ENCODE results near the gene SPAG17.
A peak's percentile ranks its signal among the peaks of the same experiment; 100 is the strongest.

Gene SPAG17

DNA sequence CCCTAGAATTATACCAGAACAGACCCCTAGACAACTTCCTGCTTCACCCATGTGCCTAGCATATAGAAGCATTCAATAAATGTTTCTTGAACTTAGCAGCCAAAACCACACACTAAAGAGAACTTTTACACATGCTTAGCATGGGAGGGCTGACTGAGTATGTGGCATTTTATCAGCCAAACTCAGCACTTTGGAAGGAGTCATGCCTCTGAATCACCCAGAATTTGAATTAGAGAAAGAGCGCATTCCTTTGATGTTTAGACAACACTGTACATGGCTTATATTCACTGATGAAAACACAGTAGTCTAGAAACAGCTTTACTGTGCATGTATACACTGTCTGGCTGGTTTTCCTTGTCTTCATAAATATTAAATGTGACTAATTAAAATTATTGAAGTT, 26.1 kb downstream of the SPAG17 start:
- TF ChIP-seq EGR1 (IDR thresholded peaks at IDR 0.05): no peak
- TF ChIP-seq ZBTB7A (IDR thresholded peaks at IDR 0.05; ENCODE audit: low read depth): no peak
- no peak for TF ChIP-seq FOXM1 (IDR thresholded peaks at IDR 0.05; ENCODE audit: borderline replicate concordance, low read depth)

DNA sequence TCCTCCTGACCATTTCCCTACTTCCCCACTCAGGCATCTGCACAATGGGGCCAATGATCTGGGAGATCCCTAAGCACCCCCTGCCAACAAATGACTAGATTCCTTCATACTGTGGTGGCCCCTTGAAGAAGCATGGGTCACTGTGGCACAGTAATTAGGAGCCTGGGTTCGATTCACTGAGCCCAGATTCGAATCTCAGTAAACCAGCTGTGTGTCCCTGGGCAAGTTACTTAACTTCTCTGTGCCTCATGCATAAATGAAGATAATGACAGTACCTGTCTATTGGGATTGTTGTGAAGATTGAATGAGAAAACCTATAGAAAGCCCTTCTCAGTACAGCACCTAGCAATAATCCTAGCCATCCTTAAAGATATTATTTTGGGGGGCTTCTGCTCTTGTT, 27.5 kb downstream of the SPAG17 start:
- TF ChIP-seq ZBTB7A (IDR thresholded peaks at IDR 0.05; ENCODE audit: low read depth) (no peak), FOXM1 (IDR thresholded peaks at IDR 0.05; ENCODE audit: borderline replicate concordance, low read depth) (no peak), EGR1 (IDR thresholded peaks at IDR 0.05) (no peak), EP300 (IDR thresholded peaks at IDR 0.05; ENCODE audit: borderline replicate concordance) (no peak), TCF12 (IDR thresholded peaks at IDR 0.05; ENCODE audit: low read depth) (no peak), RAD21 (IDR thresholded peaks at IDR 0.05; ENCODE audit: low read depth) (no peak), CEBPB (IDR thresholded peaks at IDR 0.05) (no peak), TAF1 (IDR thresholded peaks at IDR 0.05; ENCODE audit: low read depth) (no peak), YY1 (IDR thresholded peaks at IDR 0.05; ENCODE audit: low read depth) (no peak), CREB1 (IDR thresholded peaks at IDR 0.05; ENCODE audit: low read depth) (no peak), TEAD4 (IDR thresholded peaks at IDR 0.05) (no peak), NFIC (IDR thresholded peaks at IDR 0.05) (no peak)
- TF ChIP-seq, protein P1, sequence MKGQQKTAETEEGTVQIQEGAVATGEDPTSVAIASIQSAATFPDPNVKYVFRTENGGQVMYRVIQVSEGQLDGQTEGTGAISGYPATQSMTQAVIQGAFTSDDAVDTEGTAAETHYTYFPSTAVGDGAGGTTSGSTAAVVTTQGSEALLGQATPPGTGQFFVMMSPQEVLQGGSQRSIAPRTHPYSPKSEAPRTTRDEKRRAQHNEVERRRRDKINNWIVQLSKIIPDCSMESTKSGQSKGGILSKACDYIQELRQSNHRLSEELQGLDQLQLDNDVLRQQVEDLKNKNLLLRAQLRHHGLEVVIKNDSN (IDR thresholded peaks at IDR 0.05): no peak
- TF ChIP-seq, protein P2, sequence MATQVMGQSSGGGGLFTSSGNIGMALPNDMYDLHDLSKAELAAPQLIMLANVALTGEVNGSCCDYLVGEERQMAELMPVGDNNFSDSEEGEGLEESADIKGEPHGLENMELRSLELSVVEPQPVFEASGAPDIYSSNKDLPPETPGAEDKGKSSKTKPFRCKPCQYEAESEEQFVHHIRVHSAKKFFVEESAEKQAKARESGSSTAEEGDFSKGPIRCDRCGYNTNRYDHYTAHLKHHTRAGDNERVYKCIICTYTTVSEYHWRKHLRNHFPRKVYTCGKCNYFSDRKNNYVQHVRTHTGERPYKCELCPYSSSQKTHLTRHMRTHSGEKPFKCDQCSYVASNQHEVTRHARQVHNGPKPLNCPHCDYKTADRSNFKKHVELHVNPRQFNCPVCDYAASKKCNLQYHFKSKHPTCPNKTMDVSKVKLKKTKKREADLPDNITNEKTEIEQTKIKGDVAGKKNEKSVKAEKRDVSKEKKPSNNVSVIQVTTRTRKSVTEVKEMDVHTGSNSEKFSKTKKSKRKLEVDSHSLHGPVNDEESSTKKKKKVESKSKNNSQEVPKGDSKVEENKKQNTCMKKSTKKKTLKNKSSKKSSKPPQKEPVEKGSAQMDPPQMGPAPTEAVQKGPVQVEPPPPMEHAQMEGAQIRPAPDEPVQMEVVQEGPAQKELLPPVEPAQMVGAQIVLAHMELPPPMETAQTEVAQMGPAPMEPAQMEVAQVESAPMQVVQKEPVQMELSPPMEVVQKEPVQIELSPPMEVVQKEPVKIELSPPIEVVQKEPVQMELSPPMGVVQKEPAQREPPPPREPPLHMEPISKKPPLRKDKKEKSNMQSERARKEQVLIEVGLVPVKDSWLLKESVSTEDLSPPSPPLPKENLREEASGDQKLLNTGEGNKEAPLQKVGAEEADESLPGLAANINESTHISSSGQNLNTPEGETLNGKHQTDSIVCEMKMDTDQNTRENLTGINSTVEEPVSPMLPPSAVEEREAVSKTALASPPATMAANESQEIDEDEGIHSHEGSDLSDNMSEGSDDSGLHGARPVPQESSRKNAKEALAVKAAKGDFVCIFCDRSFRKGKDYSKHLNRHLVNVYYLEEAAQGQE (IDR thresholded peaks at IDR 0.05; ENCODE audit: low read depth): no peak
- TF ChIP-seq, protein P3, sequence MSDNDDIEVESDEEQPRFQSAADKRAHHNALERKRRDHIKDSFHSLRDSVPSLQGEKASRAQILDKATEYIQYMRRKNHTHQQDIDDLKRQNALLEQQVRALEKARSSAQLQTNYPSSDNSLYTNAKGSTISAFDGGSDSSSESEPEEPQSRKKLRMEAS (IDR thresholded peaks at IDR 0.05): no peak

DNA sequence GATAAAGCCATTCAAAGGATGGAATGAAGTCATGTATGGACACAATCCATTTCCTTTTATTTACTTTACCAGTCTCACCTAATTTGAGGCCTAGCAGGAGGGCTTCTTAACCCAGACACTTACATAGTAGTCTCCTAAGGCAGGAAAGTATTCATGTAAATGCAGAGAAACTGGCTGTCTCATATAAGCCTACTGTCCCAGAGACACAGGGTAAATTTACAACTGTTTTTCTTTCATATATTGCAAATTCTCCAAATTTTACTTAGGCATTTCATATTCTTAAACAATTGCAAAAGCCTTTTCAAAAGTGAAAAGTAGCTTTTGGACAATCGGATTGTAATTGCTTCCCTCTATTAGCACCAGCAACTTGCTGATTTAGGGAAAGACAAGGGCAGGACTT, 29.9 kb downstream of the SPAG17 start:
- TF ChIP-seq ZBTB7A (IDR thresholded peaks at IDR 0.05; ENCODE audit: low read depth): no peak
- TF ChIP-seq NFIC (IDR thresholded peaks at IDR 0.05): no peak
- TF ChIP-seq, protein P2 (IDR thresholded peaks at IDR 0.05; ENCODE audit: low read depth): no peak
- no peak for TF ChIP-seq CREB1 (IDR thresholded peaks at IDR 0.05; ENCODE audit: low read depth)

DNA sequence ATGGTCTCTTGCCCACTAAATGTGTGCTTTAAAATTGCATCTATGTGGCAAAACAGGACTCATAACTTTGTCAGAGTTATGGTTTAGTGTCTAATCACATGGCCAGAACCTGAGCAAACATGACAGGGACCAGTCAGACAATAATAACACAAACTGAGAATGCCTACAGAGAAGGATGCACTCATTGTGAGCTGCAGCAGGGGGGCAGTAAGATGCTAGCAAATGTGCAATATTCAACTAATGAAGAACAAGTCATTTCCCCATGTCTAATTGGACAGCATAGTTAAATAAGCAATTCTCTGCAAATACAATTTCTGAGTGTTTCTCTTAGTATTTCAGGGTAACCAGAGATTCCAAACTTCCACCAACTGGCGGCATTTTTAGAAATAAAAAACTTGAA, 30.8 kb downstream of the SPAG17 start:
- TF ChIP-seq ZBTB7A (IDR thresholded peaks at IDR 0.05; ENCODE audit: low read depth) (no peak), RAD21 (IDR thresholded peaks at IDR 0.05; ENCODE audit: low read depth) (peak; percentile 39; the same call in 1 of the 2 replicates)

DNA sequence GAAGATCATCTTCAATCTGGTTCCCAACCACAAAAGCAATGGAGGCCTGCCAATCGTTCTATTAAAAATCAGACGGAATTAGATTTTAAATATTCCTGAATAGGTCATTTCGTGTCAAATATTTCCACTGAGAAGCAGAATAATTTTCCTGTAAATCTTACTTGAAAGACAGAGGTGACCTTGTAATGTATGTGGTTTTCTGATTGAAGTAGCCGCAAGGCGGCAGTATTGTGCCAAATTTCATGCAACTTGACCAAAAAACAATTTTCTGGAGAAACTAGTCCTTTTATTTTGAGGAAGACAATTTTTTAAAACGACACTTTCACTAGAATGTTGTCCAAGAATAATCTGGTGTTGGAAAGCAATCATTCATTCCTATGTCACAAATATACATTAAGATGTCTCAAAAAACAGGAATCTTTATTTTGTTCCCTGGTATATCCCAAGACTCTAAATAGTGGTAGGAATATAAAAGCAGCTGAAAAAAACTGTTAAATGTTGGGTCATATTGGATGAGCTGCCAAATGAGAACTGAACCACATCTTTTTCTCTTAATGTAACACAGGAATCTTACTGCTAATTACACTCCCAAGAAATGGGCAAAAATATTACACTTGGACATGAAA, 33.6 kb downstream of the SPAG17 start:
- TF ChIP-seq RAD21 (IDR thresholded peaks at IDR 0.05; ENCODE audit: low read depth): peak; percentile 70
- no peak for TF ChIP-seq CEBPB (IDR thresholded peaks at IDR 0.05)

DNA sequence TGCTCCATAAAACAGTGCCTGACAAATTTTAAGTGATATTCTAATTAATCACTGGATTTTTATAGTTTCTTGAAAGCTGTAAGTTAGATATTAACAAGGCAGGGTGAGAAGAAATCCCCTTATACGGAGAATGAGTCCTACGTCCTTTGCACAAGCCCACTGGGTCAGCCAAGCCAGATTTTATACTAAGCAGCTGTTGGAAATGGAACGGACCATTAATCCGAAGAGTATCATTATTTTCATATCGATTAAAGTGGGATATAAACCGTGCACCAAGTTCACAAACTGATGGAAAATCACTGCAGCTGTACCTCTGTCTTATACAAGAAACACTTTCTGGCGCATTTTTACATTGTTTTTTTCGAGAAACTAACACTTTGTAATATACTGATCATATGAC, 35.2 kb downstream of the SPAG17 start:
- TF ChIP-seq CEBPB (IDR thresholded peaks at IDR 0.05): no peak
- no peak for TF ChIP-seq RAD21 (IDR thresholded peaks at IDR 0.05; ENCODE audit: low read depth)
- no peak for TF ChIP-seq TCF12 (IDR thresholded peaks at IDR 0.05; ENCODE audit: low read depth)
- TF ChIP-seq NFIC (IDR thresholded peaks at IDR 0.05): no peak

DNA sequence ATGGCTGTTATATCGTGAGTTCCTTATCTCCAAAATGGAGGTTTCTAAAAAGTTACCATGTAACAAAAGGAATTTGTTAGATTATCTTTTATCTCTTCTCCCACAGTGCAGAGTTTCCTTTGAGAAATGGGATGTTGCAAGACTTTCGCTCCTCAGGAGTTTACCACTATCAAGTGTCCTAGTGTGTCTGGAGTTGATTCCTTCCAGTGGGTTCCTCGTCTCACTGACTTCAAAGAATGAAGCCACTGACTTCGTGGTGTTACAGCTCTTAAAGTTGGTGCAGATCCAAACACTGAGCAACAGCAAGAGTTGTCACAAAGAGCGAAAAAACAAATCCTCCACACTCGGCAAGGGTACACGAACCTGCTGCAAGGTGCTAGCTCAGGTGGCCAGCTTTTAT, 37.0 kb downstream of the SPAG17 start:
- TF ChIP-seq CEBPB (IDR thresholded peaks at IDR 0.05): 0 out of 2 replicates have a peak, but pooled peaks have one; percentile 35
- no peak for TF ChIP-seq EGR1 (IDR thresholded peaks at IDR 0.05)

DNA sequence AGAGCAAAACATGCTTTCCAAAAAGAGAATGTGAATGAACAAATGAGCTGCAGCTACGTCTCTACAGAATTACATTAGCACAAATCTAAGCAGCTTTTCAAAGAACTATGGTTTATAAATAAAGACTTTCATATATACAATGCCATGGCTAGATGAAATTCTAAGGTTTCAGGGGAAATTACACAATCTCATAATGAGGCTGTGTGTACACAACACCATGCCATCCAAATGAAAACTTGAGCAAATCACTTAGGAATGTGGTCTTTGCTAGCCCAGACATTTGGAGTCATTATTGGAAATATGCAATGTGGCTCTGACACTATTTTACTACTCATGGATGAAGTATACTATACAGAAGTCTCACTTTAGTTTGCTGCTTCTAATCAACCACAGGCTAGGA, 37.5 kb downstream of the SPAG17 start:
- TF ChIP-seq FOXM1 (IDR thresholded peaks at IDR 0.05; ENCODE audit: borderline replicate concordance, low read depth) (no peak), CEBPB (IDR thresholded peaks at IDR 0.05) (peak; percentile 41; the same call in 1 of the 2 replicates)

All from Ishikawa (cell line).